Activated CD8-positive, alpha-beta memory T cell treated with anti-CD3 and anti-CD28 coated beads for 48 hours (primary cell): ENCODE results near the gene USP51.
"Not testable (repeated sequence)": the region's sequence is repeated elsewhere in the genome, so short reads cannot be mapped to it uniquely, and the experiment has no call there.

ENCODE experiments used
- DNase-seq, 3 experiments: peaks; one replicate each; pipeline ENCODE4 v3.0.0-alpha.2; 2020; ENCODE audit warnings: low read depth in 2 of 3, low spot score in 2 of 3

USP51 gene

GRCh38 chrX:55489314-55490009 lies at the start of gene USP51:
Gene USP51 (minus strand): TSS chrX:55489848. CDS start chrX:55488939, 909 bp downstream.
- no peak for DNase-seq

- DNase-seq, result no peak
Observed at GRCh38 chrX:55524487-55524886, 34.8 kb upstream of the USP51 start.

- DNase-seq, result no peak
Observed at GRCh38 chrX:55523356-55523755, 33.7 kb upstream of the USP51 start.

GRCh38 chrX:55522596-55523276 lies 33.1 kb upstream of the USP51 start:
- no peak for DNase-seq

GRCh38 chrX:55521687-55522086 lies 32.0 kb upstream of the USP51 start:
- no peak for DNase-seq

- not testable (repeated sequence) for DNase-seq
Observed at GRCh38 chrX:55516794-55517481, 27.3 kb upstream of the USP51 start.

- DNase-seq, result not testable (repeated sequence)
Observed at GRCh38 chrX:55513045-55513737, 23.5 kb upstream of the USP51 start.

GRCh38 chrX:55508410-55509152 lies 18.9 kb upstream of the USP51 start:
- DNase-seq, result not testable (repeated sequence)

GRCh38 chrX:55507699-55508098 lies 18.1 kb upstream of the USP51 start:
- DNase-seq, result not testable (repeated sequence)

- not testable (repeated sequence) for DNase-seq
Observed at GRCh38 chrX:55507010-55507409, 17.4 kb upstream of the USP51 start.

- DNase-seq, result no peak
Observed at GRCh38 chrX:55490974-55491373, 1.3 kb upstream of the USP51 start.

- DNase-seq, result no peak
Observed at GRCh38 chrX:55490121-55490520, 473 bp upstream of the USP51 start.

- peak in 2 of 3 experiments; percentile 2 to 10 for DNase-seq
Observed at GRCh38 chrX:55488593-55489313, 895 bp downstream of the USP51 start.

- DNase-seq, result no peak
Observed at GRCh38 chrX:55488006-55488592, 1.5 kb downstream of the USP51 start.

GRCh38 chrX:55487143-55487542 lies 2.5 kb downstream of the USP51 start:
- DNase-seq, result no peak

GRCh38 chrX:55486736-55487135 lies 2.9 kb downstream of the USP51 start:
- no peak for DNase-seq

- DNase-seq, result no peak
Observed at GRCh38 chrX:55484948-55485347, 4.7 kb downstream of the USP51 start.

- DNase-seq, result no peak
Observed at GRCh38 chrX:55480390-55481062, 9.1 kb downstream of the USP51 start.

GRCh38 chrX:55479956-55480355 lies 9.7 kb downstream of the USP51 start:
- not testable (repeated sequence) for DNase-seq
